T-cell (primary cell): ENCODE results near the gene METRNL. TPM values are rescaled to one million over a fixed set of nuclear protein-coding genes. Genes with fewer than 3 reads are reported as not detected.
A peak's percentile ranks its signal among the peaks of the same experiment; 100 is the strongest.

ENCODE experiments used
- ATAC-seq, 4 experiments: fragments of 200-7000 bp in 3 of 4; fragments of 150-1000 bp in 1 of 4; cut with Tn5 transposase; replicated peaks in 1 of 4; 1 replicate in 3 of 4; 2 replicates in 1 of 4; pipeline ENCODE4 v1.10.0; 2021; ENCODE audit warnings: moderate library complexity in 3 of 4, mild to moderate bottlenecking in 2 of 4, moderate number of reproducible peaks in 1 of 4
- CTCF ChIA-PET, 2 donors: fragments of 300-600 bp; sonication (Branson Sonifier 250); formaldehyde crosslinking; loops; one replicate each; lab custom pipeline; 2022; ENCODE audit warnings: antibody characterized with exemption in 2 of 2; lab: Charles Lee
- POLR2A ChIA-PET, 2 donors: fragments of 300-600 bp; sonication (Branson Sonifier 250); formaldehyde crosslinking; loops; one replicate each; lab custom pipeline; 2022; ENCODE audit warnings: antibody characterized with exemption in 2 of 2; lab: Charles Lee
- DNase-seq, 35 experiments: peaks; one replicate each; pipeline versions ENCODE4 v3.0.0 to v3.0.0-alpha.2; 2013 to 2023
- H3K27ac ChIP-seq: one replicate; pipeline ENCODE4 v1.5.1; 2013; ENCODE audit warnings: low read length
- H3K27me3 ChIP-seq, 2 experiments: replicated peaks in 1 of 2; 1 replicate in 1 of 2; 2 replicates in 1 of 2; pipeline versions ENCODE4 v1.6.1 to v1.7.0; 2013; ENCODE audit warnings: low read length in 1 of 2, mixed read lengths in 1 of 2; ENCODE audit not compliant: control insufficient read depth in 2 of 2, insufficient read depth in 2 of 2; ENCODE audit errors: extremely low read depth in 1 of 2
- H3K36me3 ChIP-seq, 2 donors: 1 replicate in 1 of 2; 2 replicates in 1 of 2; pipeline versions ENCODE4 v1.6.1 to v1.7.0; 2013; ENCODE audit warnings: low read length in 1 of 2; ENCODE audit not compliant: control insufficient read depth in 2 of 2, insufficient read depth in 1 of 2; ENCODE audit errors: extremely low read depth in 1 of 2
- H3K4me1 ChIP-seq, 2 experiments: 1 replicate in 1 of 2; 2 replicates in 1 of 2; pipeline versions ENCODE4 v1.6.1 to v1.7.0; 2013; ENCODE audit warnings: low read length in 2 of 2, mixed read lengths in 1 of 2; ENCODE audit not compliant: insufficient read depth in 2 of 2, control insufficient read depth in 1 of 2; ENCODE audit errors: extremely low read depth in 1 of 2
- H3K4me3 ChIP-seq, 2 donors: 1 replicate in 1 of 2; 2 replicates in 1 of 2; pipeline versions ENCODE4 v1.5.1 to v1.7.0; 2013; ENCODE audit warnings: mild to moderate bottlenecking in 2 of 2, low read length in 1 of 2, moderate library complexity in 1 of 2; ENCODE audit not compliant: control insufficient read depth in 1 of 2; ENCODE audit errors: extremely low read depth in 1 of 2
- H3K9me3 ChIP-seq: 2 replicates; pipeline ENCODE4 v1.7.0; 2013
- H3K27ac Mint-ChIP-seq, 2 donors: one replicate each; pipeline ENCODE4 v1.8.0; 2020 to 2021; ENCODE audit warnings: mild to moderate bottlenecking in 2 of 2, mixed read lengths in 2 of 2
- H3K27me3 Mint-ChIP-seq, 2 donors: one replicate each; pipeline ENCODE4 v1.8.0; 2021 to 2022; ENCODE audit warnings: mixed read lengths in 2 of 2
- H3K36me3 Mint-ChIP-seq: one replicate; pipeline ENCODE4 v1.8.0; 2021; ENCODE audit warnings: mixed read lengths
- H3K4me1 Mint-ChIP-seq, 3 donors: one replicate each; pipeline ENCODE4 v1.8.0; 2020 to 2022; ENCODE audit warnings: mixed read lengths in 3 of 3, mild to moderate bottlenecking in 1 of 3
- H3K4me3 Mint-ChIP-seq, 3 donors: one replicate each; pipeline ENCODE4 v1.8.0; 2020 to 2022; ENCODE audit warnings: mild to moderate bottlenecking in 3 of 3, mixed read lengths in 3 of 3, moderate library complexity in 3 of 3
- H3K9me3 Mint-ChIP-seq, 3 donors: one replicate each; pipeline ENCODE4 v1.8.0; 2020 to 2022; ENCODE audit warnings: mixed read lengths in 3 of 3
- WGBS: methylation state at CpG from one replicate; pipeline ENCODE4 v1.1.5; 2013; ENCODE audit warnings: missing lambda C conversion rate; ENCODE audit not compliant: insufficient coverage; 5-methylcytosine and 5-hydroxymethylcytosine counted together
- total RNA-seq, 35 experiments: library from RNA in 6 of 35; stranded (reverse) in 6 of 35; fragments of 120-200 nt in 1 of 35; gene quantifications; one replicate each; pipeline versions ENCODE4 v1.2.1 to v1.2.4 and lab custom pipeline; 2013 to 2026

Gene METRNL
- total RNA-seq, 5 donors from 2014 or later (not counting 1 experiment from before 2014, with no cell fraction given) = 7.0 to 50.8 (median 11.9) TPM

- no peak overlapping the region for H3K27ac Mint-ChIP-seq
- peaks cover 14 to 20% of the 10 kb centered on the region in 2 donors for H3K27me3 Mint-ChIP-seq
- no peaks in the 10 kb centered on the region for H3K36me3 ChIP-seq
- H3K4me1 ChIP-seq = peaks cover 0 to 24% of the 10 kb centered on the region in 2 experiments
- H3K9me3 Mint-ChIP-seq = no peaks in the 10 kb centered on the region
- no peak overlapping the region for H3K27ac ChIP-seq
- 86% methylated on average over 29 of the region's 32 CpGs for WGBS
- ChIA-PET CTCF (no interaction called here), POLR2A (no interaction called here)
- H3K9me3 ChIP-seq = no peaks in the 10 kb centered on the region
- H3K4me3 Mint-ChIP-seq = no peak overlapping the region
- ATAC-seq (no peak), DNase-seq (no peak)
- peaks cover 0 to 49% of the 10 kb centered on the region in 2 experiments for H3K27me3 ChIP-seq
- H3K4me3 ChIP-seq = no peak overlapping the region
- no peaks in the 10 kb centered on the region for H3K36me3 Mint-ChIP-seq
- H3K4me1 Mint-ChIP-seq = peaks cover 12 to 22% (median 16%) of the 10 kb centered on the region in 3 donors
Measured at GRCh38 chr17:83128306-83129240, 49.2 kb downstream of the METRNL start.

GRCh38 chr17:83129676-83130075 is 50.3 kb downstream of the METRNL start:
- H3K27ac ChIP-seq = no peak overlapping the region
- CTCF ChIA-PET = interaction anchor here in 1 of 2 donors (0.6 kb wide), 1 partner anchor 32 kb away, joined by 3 read pairs; no protein-coding TSS in a partner anchor
- H3K27me3 Mint-ChIP-seq = peaks cover 9 to 15% of the 10 kb centered on the region in 2 donors
- no peaks in the 10 kb centered on the region for H3K9me3 Mint-ChIP-seq
- no peak for ATAC-seq
- H3K9me3 ChIP-seq = no peaks in the 10 kb centered on the region
- POLR2A ChIA-PET = no interaction called here
- H3K4me3 Mint-ChIP-seq = no peak overlapping the region
- no peak for DNase-seq
- no peak overlapping the region for H3K27ac Mint-ChIP-seq
- H3K36me3 Mint-ChIP-seq = no peaks in the 10 kb centered on the region
- no peak overlapping the region for H3K4me3 ChIP-seq
- peaks cover 0 to 16% of the 10 kb centered on the region in 2 experiments for H3K4me1 ChIP-seq
- H3K27me3 ChIP-seq = peaks cover 0 to 43% of the 10 kb centered on the region in 2 experiments
- no peaks in the 10 kb centered on the region for H3K36me3 ChIP-seq
- 89% methylated on average over 6 of the region's 12 CpGs for WGBS
- H3K4me1 Mint-ChIP-seq = peaks cover 12 to 17% (median 16%) of the 10 kb centered on the region in 3 donors

- Histone ChIP-seq H3K36me3 (no peaks in the 10 kb centered on the region), H3K27ac (no peak overlapping the region), H3K9me3 (no peaks in the 10 kb centered on the region), H3K4me3 (no peak overlapping the region), H3K27me3 (peaks cover 0 to 33% of the 10 kb centered on the region in 2 experiments), H3K4me1 (no peaks in the 10 kb centered on the region)
- ChIA-PET CTCF (no interaction called here), POLR2A (no interaction called here)
- Mint-ChIP-seq H3K4me3 (no peak overlapping the region), H3K9me3 (no peaks in the 10 kb centered on the region), H3K36me3 (no peaks in the 10 kb centered on the region), H3K27ac (no peak overlapping the region), H3K27me3 (peaks cover 0 to 3% of the 10 kb centered on the region in 2 donors), H3K4me1 (peaks cover 0 to 3% (median 1%) of the 10 kb centered on the region in 3 donors)
- DNase-seq (no peak), ATAC-seq (no peak)
- WGBS = 84% methylated on average over 13 of the region's 14 CpGs
Measured at GRCh38 chr17:83131401-83132011, 52.1 kb downstream of the METRNL start.

GRCh38 chr17:83132251-83133081 is 53.1 kb downstream of the METRNL start:
- Mint-ChIP-seq H3K27ac (peak overlapping the region in 1 of 2 donors; percentile 49), H3K9me3 (no peaks in the 10 kb centered on the region), H3K4me3 (no peak overlapping the region), H3K4me1 (no peaks in the 10 kb centered on the region), H3K36me3 (no peaks in the 10 kb centered on the region), H3K27me3 (peaks cover 0 to 7% of the 10 kb centered on the region in 2 donors)
- ChIA-PET CTCF (no interaction called here), POLR2A (no interaction called here)
- H3K4me3 ChIP-seq = no peak overlapping the region
- H3K27me3 ChIP-seq = peaks cover 0 to 32% of the 10 kb centered on the region in 2 experiments
- ATAC-seq = no peak
- no peaks in the 10 kb centered on the region for H3K36me3 ChIP-seq
- no peaks in the 10 kb centered on the region for H3K4me1 ChIP-seq
- no peak overlapping the region for H3K27ac ChIP-seq
- 69% methylated on average over 18 of the region's 21 CpGs for WGBS
- DNase-seq = no peak
- H3K9me3 ChIP-seq = no peaks in the 10 kb centered on the region

GRCh38 chr17:83133302-83134121 is 54.1 kb downstream of the METRNL start:
- Histone ChIP-seq H3K9me3 (no peaks in the 10 kb centered on the region), H3K36me3 (no peaks in the 10 kb centered on the region), H3K27me3 (peaks cover 0 to 34% of the 10 kb centered on the region in 2 experiments), H3K27ac (no peak overlapping the region), H3K4me1 (no peaks in the 10 kb centered on the region), H3K4me3 (no peak overlapping the region)
- no peak overlapping the region for H3K27ac Mint-ChIP-seq
- H3K4me3 Mint-ChIP-seq = no peak overlapping the region
- ChIA-PET CTCF (no interaction called here), POLR2A (no interaction called here)
- H3K36me3 Mint-ChIP-seq = no peaks in the 10 kb centered on the region
- WGBS = 83% methylated on average over 13 of the region's 16 CpGs
- H3K4me1 Mint-ChIP-seq = no peaks in the 10 kb centered on the region
- DNase-seq = peak in 2 of 35 experiments; percentile 3 to 14
- no peaks in the 10 kb centered on the region for H3K9me3 Mint-ChIP-seq
- no peak for ATAC-seq
- peaks cover 0 to 9% of the 10 kb centered on the region in 2 donors for H3K27me3 Mint-ChIP-seq
